ENCODE data around the gene SACS.
A peak's percentile ranks its signal among the peaks of the same experiment; 100 is the strongest.

DNA sequence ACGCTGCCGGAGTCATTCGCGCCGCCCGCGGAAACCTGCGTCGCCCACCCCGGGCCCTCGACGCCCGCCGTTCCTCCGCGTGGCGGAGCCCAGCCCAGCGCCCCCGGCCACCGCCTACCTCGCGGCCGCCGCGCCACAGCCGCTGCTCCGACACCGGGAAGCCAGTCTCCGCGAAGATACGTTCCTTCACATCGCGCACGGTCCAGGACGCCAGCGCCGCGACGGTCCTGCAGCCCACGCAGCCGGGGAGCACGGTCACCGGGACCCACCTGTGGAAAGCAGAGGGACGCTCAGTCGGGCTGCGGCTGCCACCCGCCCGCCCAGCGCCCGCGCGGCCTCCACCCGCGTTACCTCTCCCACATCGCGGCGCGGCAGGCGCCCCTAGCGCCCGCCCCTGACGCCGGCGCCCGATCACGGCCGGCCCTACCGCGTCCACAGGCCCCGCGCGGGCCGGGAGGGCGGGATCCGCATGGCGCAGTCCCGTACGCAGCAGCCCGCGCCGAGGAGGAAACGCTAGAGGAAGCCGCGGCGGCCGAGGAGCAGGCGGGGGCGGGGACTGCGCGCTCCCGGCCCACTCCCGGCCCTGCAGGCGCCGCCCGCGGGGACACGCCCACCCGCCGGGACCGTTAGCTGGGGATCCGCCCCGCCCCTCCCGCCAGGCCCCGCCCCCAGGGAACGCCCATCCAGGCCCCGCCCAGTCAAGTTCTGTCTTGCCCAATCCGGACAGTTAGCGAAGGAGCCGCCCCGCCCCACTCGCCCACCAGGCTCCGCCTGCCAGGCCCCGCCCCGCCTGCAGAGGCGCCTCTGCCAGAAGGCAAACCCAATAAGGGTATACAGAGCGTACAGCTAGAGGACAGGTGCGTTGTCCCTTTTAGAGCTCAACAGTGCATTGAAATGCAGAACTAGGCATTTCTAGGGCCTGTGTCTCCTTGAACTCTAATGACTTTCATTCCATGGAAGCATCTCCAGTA lies 58.2 kb downstream of the SACS start:
- TF ChIP-seq, protein P1, sequence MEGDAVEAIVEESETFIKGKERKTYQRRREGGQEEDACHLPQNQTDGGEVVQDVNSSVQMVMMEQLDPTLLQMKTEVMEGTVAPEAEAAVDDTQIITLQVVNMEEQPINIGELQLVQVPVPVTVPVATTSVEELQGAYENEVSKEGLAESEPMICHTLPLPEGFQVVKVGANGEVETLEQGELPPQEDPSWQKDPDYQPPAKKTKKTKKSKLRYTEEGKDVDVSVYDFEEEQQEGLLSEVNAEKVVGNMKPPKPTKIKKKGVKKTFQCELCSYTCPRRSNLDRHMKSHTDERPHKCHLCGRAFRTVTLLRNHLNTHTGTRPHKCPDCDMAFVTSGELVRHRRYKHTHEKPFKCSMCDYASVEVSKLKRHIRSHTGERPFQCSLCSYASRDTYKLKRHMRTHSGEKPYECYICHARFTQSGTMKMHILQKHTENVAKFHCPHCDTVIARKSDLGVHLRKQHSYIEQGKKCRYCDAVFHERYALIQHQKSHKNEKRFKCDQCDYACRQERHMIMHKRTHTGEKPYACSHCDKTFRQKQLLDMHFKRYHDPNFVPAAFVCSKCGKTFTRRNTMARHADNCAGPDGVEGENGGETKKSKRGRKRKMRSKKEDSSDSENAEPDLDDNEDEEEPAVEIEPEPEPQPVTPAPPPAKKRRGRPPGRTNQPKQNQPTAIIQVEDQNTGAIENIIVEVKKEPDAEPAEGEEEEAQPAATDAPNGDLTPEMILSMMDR (IDR thresholded peaks at IDR 0.05) = peak in 1 of 4 experiments; percentile 19
- peak in 1 of 2 donors; percentile 23 for TF ChIP-seq POLR2A (IDR thresholded peaks at IDR 0.05)
- peak; percentile 69 to 93 (median 78) for TF ChIP-seq POLR2AphosphoS5 (IDR thresholded peaks at IDR 0.05)
- TF ChIP-seq EP300 (IDR thresholded peaks at IDR 0.05) = no peak

Measured in sigmoid colon (tissue), 4 donors.